ENCODE measurements around the gene RECQL5. TPM values are rescaled to one million over a fixed set of nuclear protein-coding genes. Genes with fewer than 3 reads are reported as not detected.

Gene RECQL5
- total RNA-seq, 2 donors from 2014 or later = 54.3 TPM

GRCh38 chr17:75637143-75637538 lies 29.8 kb downstream of the RECQL5 start:
- no peak for DNase-seq
- H3K36me3 ChIP-seq (ENCODE audit: control insufficient read depth, insufficient read depth, low read length) = peaks cover 5% of the 10 kb centered on the region
- no peaks in the 10 kb centered on the region for H3K9me3 ChIP-seq (ENCODE audit: control insufficient read depth, low read length)
- 93 to 95% methylated on average over 11 to 13 of the region's 13 CpGs for WGBS, 2 experiments (ENCODE audit: insufficient coverage in 1 of 2, insufficient read length in 1 of 2)
- Mint-ChIP-seq H3K27ac (no peak overlapping the region), H3K9me3 (no peaks in the 10 kb centered on the region), H3K4me1 (peaks cover 16% of the 10 kb centered on the region), H3K36me3 (ENCODE audit: low read depth) (peaks cover 4% of the 10 kb centered on the region), H3K27me3 (ENCODE audit: insufficient read depth) (no peaks in the 10 kb centered on the region), H3K4me3 (no peak overlapping the region)
- H3K9ac ChIP-seq (ENCODE audit: extremely low read depth, low read length, poor library complexity, severe bottlenecking) = no peak overlapping the region
- H3K27ac ChIP-seq (ENCODE audit: low read depth, low read length) = no peak overlapping the region
- no peak for TF ChIP-seq CTCF (conservative IDR thresholded peaks at IDR 0.05)
- peaks cover 8% of the 10 kb centered on the region for H3K4me1 ChIP-seq (ENCODE audit: control insufficient read depth, insufficient read depth, low read length)
- H3K27me3 ChIP-seq (ENCODE audit: control insufficient read depth, insufficient read depth, low read length, poor library complexity, severe bottlenecking) = no peaks in the 10 kb centered on the region
- H3K4me3 ChIP-seq (ENCODE audit: low read length) = no peak overlapping the region

- WGBS, 2 experiments (ENCODE audit: insufficient coverage in 1 of 2, insufficient read length in 1 of 2) = 93% methylated on average over 15 to 19 of the region's 19 CpGs
- Mint-ChIP-seq H3K4me1 (peaks cover 16% of the 10 kb centered on the region), H3K27ac (no peak overlapping the region), H3K9me3 (no peaks in the 10 kb centered on the region), H3K27me3 (ENCODE audit: insufficient read depth) (no peaks in the 10 kb centered on the region), H3K4me3 (no peak overlapping the region), H3K36me3 (ENCODE audit: low read depth) (peaks cover 4% of the 10 kb centered on the region)
- no peaks in the 10 kb centered on the region for H3K9me3 ChIP-seq (ENCODE audit: control insufficient read depth, low read length)
- DNase-seq = no peak
- no peak overlapping the region for H3K27ac ChIP-seq (ENCODE audit: low read depth, low read length)
- H3K36me3 ChIP-seq (ENCODE audit: control insufficient read depth, insufficient read depth, low read length) = peaks cover 10% of the 10 kb centered on the region
- no peaks in the 10 kb centered on the region for H3K27me3 ChIP-seq (ENCODE audit: control insufficient read depth, insufficient read depth, low read length, poor library complexity, severe bottlenecking)
- H3K4me1 ChIP-seq (ENCODE audit: control insufficient read depth, insufficient read depth, low read length) = peaks cover 8% of the 10 kb centered on the region
- H3K4me3 ChIP-seq (ENCODE audit: low read length) = no peak overlapping the region
- TF ChIP-seq CTCF (conservative IDR thresholded peaks at IDR 0.05) = no peak
- H3K9ac ChIP-seq (ENCODE audit: extremely low read depth, low read length, poor library complexity, severe bottlenecking) = no peak overlapping the region
Observed at GRCh38 chr17:75636381-75637142, 30.4 kb downstream of the RECQL5 start.

GRCh38 chr17:75635610-75636202 lies 31.2 kb downstream of the RECQL5 start:
- no peak overlapping the region for H3K27ac Mint-ChIP-seq

More at GRCh38 chr17:75635610-75636202, 31.2 kb downstream of the RECQL5 start:
- H3K36me3 ChIP-seq (ENCODE audit: control insufficient read depth, insufficient read depth, low read length) = peaks cover 10% of the 10 kb centered on the region
- H3K27me3 ChIP-seq (ENCODE audit: control insufficient read depth, insufficient read depth, low read length, poor library complexity, severe bottlenecking) = no peaks in the 10 kb centered on the region
- H3K4me3 Mint-ChIP-seq = no peak overlapping the region
- TF ChIP-seq CTCF (conservative IDR thresholded peaks at IDR 0.05) = no peak
- H3K9me3 ChIP-seq (ENCODE audit: control insufficient read depth, low read length) = no peaks in the 10 kb centered on the region
- no peak overlapping the region for H3K27ac ChIP-seq (ENCODE audit: low read depth, low read length)
- no peak for DNase-seq
- H3K4me3 ChIP-seq (ENCODE audit: low read length) = no peak overlapping the region
- peaks cover 4% of the 10 kb centered on the region for H3K36me3 Mint-ChIP-seq (ENCODE audit: low read depth)
- H3K4me1 ChIP-seq (ENCODE audit: control insufficient read depth, insufficient read depth, low read length) = peaks cover 8% of the 10 kb centered on the region
- H3K9me3 Mint-ChIP-seq = no peaks in the 10 kb centered on the region
- H3K4me1 Mint-ChIP-seq = peaks cover 16% of the 10 kb centered on the region
- WGBS, 2 experiments (ENCODE audit: insufficient coverage in 1 of 2, insufficient read length in 1 of 2) = 93 to 97% methylated on average over 16 of the region's 16 CpGs
- H3K27me3 Mint-ChIP-seq (ENCODE audit: insufficient read depth) = no peaks in the 10 kb centered on the region
- H3K9ac ChIP-seq (ENCODE audit: extremely low read depth, low read length, poor library complexity, severe bottlenecking) = no peak overlapping the region
